Measurements from ENCODE around the gene AKAP6. TPM values are rescaled to one million over a fixed set of nuclear protein-coding genes. Genes with fewer than 3 reads are reported as not detected.

AKAP6 gene
- total RNA-seq, 1 experiment from 2014 or later: 2.3 TPM

DNA sequence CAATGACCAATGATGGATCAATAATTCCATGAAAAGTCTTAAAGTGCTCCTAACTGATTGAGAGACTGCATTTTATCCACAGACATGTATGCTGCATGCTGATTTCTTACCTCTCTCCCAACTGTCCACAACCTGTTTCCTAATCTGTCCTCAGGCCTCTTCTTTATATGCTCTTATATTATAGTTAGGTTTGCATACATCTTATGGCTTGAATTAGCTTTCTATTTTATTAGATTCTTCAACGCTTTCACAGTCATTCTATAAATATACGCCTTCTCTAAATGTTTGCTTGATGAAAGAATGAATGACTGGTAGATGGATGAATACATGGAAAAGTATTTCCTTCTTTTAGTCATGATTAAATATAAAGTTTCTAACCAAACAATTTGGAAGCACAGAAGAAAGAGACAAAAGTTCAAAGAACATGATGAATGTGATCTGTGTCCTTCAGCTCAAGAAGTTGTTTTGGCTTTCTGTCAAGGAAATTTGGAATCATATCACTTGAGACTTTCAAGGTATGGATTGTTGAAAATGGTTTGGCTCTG is 517.8 kb downstream of the AKAP6 start:
- H3K9ac ChIP-seq (ENCODE audit: low read length): no peak overlapping the region
- no peaks in the 10 kb centered on the region for H3K9me2 ChIP-seq (replicated peaks; ENCODE audit: insufficient read depth, low read length)
- H3K27ac ChIP-seq (ENCODE audit: low read length): no peak overlapping the region
- no peaks in the 10 kb centered on the region for H3K27me3 ChIP-seq (ENCODE audit: low read length)
- H3K4me2 ChIP-seq (ENCODE audit: low read depth, low read length, poor library complexity, severe bottlenecking): no peak overlapping the region
- no peaks in the 10 kb centered on the region for H3K4me1 ChIP-seq (ENCODE audit: low read length)
- no peaks in the 10 kb centered on the region for H3K36me3 ChIP-seq (ENCODE audit: insufficient read depth, low read length)
- no peaks in the 10 kb centered on the region for H3K79me2 ChIP-seq (ENCODE audit: low read length)
- no peak for DNase-seq
- H3K9me3 ChIP-seq (ENCODE audit: low read length): no peaks in the 10 kb centered on the region
- H4K20me1 ChIP-seq (ENCODE audit: insufficient read depth, low read depth, low read length): no peaks in the 10 kb centered on the region
- H2AFZ ChIP-seq (ENCODE audit: low read length): no peak overlapping the region
- no peak overlapping the region for H3K4me3 ChIP-seq (ENCODE audit: low read length)

DNA sequence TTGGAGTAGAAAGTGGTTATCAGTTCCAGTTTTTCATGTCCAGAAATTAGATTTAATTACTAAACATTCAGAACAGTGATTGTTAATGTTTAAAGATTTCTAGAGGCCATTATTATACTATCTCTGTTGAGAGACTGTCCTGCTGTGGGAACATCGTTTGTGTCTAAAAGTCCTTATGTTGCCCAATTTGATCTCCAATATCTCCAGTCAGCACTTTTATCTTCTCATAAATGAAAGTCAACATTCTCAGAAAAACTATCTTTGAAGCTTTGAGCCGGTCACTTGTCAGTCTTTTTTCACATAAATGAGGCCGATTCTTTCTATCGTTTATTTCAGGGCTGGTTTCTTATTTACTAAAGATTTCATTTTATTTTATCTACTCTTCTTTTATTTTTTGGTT is 518.8 kb downstream of the AKAP6 start:
- no peaks in the 10 kb centered on the region for H3K4me1 ChIP-seq (ENCODE audit: low read length)
- no peak overlapping the region for H3K27ac ChIP-seq (ENCODE audit: low read length)
- no peak overlapping the region for H3K4me2 ChIP-seq (ENCODE audit: low read depth, low read length, poor library complexity, severe bottlenecking)

DNA sequence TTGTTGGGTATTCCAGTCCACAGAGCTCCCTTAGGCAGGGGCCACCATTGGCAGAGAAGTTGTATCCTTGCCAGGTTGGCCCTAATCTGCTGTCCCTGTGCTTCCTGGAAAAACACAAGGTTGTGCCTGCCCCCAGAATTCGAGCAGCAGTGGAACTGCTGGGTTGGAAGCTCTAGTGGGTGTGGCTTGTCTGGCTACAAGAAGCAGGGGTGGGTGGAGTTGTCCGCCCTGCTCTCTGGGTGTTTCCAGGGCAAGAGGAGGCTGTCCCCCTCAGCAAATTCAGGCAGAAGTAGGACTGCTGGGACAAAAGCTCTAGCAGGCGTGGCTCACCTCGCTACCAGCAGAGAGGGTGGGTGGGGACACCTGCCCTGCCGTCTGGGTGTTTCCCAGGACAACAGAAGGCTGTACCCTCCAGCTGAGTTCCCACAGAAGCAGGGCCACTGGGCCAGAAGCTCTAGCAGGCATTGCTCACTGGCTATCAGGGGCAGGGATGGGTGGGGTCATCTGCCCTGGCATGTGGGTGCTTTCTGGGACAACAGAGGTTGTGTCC is 536.8 kb downstream of the AKAP6 start:
- H3K79me2 ChIP-seq (ENCODE audit: low read length): no peaks in the 10 kb centered on the region
- H3K27me3 ChIP-seq (ENCODE audit: low read length): 0 out of 2 replicates have a peak, but pooled peaks cover 6% of the 10 kb centered on the region
- no peak overlapping the region for H3K9ac ChIP-seq (ENCODE audit: low read length)
- H3K9me3 ChIP-seq (ENCODE audit: low read length): no peaks in the 10 kb centered on the region
- no peaks in the 10 kb centered on the region for H4K20me1 ChIP-seq (ENCODE audit: insufficient read depth, low read depth, low read length)
- H3K4me2 ChIP-seq (ENCODE audit: low read depth, low read length, poor library complexity, severe bottlenecking): no peak overlapping the region
- H3K36me3 ChIP-seq (ENCODE audit: insufficient read depth, low read length): no peaks in the 10 kb centered on the region
- no peaks in the 10 kb centered on the region for H3K9me2 ChIP-seq (replicated peaks; ENCODE audit: insufficient read depth, low read length)
- peak; percentile 9 for DNase-seq
- H3K27ac ChIP-seq (ENCODE audit: low read length): no peak overlapping the region
- no peak overlapping the region for H2AFZ ChIP-seq (ENCODE audit: low read length)
- H3K4me3 ChIP-seq (ENCODE audit: low read length): no peak overlapping the region
- no peaks in the 10 kb centered on the region for H3K4me1 ChIP-seq (ENCODE audit: low read length)

More for the DNA sequence above, 518.8 kb downstream of the AKAP6 start:
- Histone ChIP-seq H3K79me2 (ENCODE audit: low read length) (no peaks in the 10 kb centered on the region), H3K9me2 (replicated peaks; ENCODE audit: insufficient read depth, low read length) (no peaks in the 10 kb centered on the region), H3K36me3 (ENCODE audit: insufficient read depth, low read length) (no peaks in the 10 kb centered on the region), H4K20me1 (ENCODE audit: insufficient read depth, low read depth, low read length) (no peaks in the 10 kb centered on the region), H2AFZ (ENCODE audit: low read length) (no peak overlapping the region), H3K9ac (ENCODE audit: low read length) (no peak overlapping the region), H3K27me3 (ENCODE audit: low read length) (no peaks in the 10 kb centered on the region), H3K4me3 (ENCODE audit: low read length) (no peak overlapping the region), H3K9me3 (ENCODE audit: low read length) (no peaks in the 10 kb centered on the region)
- DNase-seq: no peak

DNA sequence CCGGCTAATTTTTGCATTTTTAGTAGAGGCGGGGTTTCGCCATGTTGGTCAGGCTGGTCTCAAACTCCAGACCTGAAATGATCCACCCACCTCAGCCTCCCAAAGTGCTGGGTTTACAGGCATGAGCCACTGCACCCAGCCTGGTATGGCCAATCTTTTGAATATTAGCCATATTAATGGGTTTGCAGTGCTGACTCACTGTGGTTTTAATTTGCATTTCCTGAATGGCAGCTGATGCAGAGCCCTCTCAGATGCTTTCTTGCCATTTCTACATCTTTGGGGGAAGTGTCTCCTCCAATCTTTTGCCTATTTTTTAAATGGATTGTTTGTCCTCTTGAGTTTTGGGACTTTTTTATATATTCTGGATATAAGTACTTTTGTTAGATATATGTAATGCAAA is 554.1 kb downstream of the AKAP6 start:
- Histone ChIP-seq H3K4me1 (ENCODE audit: low read length) (peaks cover 4% of the 10 kb centered on the region; the same call in 1 of the 2 replicates), H3K79me2 (ENCODE audit: low read length) (no peaks in the 10 kb centered on the region), H3K9me3 (ENCODE audit: low read length) (no peaks in the 10 kb centered on the region), H4K20me1 (ENCODE audit: insufficient read depth, low read depth, low read length) (no peaks in the 10 kb centered on the region), H3K9ac (ENCODE audit: low read length) (no peak overlapping the region), H3K4me2 (ENCODE audit: low read depth, low read length, poor library complexity, severe bottlenecking) (no peak overlapping the region), H3K36me3 (ENCODE audit: insufficient read depth, low read length) (no peaks in the 10 kb centered on the region), H3K27me3 (ENCODE audit: low read length) (no peaks in the 10 kb centered on the region), H2AFZ (ENCODE audit: low read length) (no peak overlapping the region), H3K4me3 (ENCODE audit: low read length) (no peak overlapping the region), H3K9me2 (replicated peaks; ENCODE audit: insufficient read depth, low read length) (no peaks in the 10 kb centered on the region; the same call in 1 of the 2 replicates), H3K27ac (ENCODE audit: low read length) (no peak overlapping the region)
- DNase-seq: no peak

Small RNA genes lying within 50 kb of the gene (small RNA-seq; reads per million reads assigned to genes)
- 0.24 reads per million for gene RN7SL660P

Other genes with a start within 250 kb of the AKAP6 start
- gene RNU6-7, start 127.3 kb upstream of the AKAP6 start, total RNA-seq (2014; rRNA removed; shearing (Covaris generic); ENCODE audit: low replicate concordance): not detected in 2 replicates
- gene RNU6-8, start 126.0 kb upstream of the AKAP6 start, total RNA-seq (2014; rRNA removed; shearing (Covaris generic); ENCODE audit: low replicate concordance): not detected in 2 replicates

All from Karpas-422 (cell line).